Measurements from ENCODE around the gene PDXP. TPM values are rescaled to one million over a fixed set of nuclear protein-coding genes. Genes with fewer than 3 reads are reported as not detected.

The PDXP gene
- total and polyA plus RNA-seq, 11 donors: 12.8 to 36.4 (median 25.9) TPM

- Histone ChIP-seq H3K36me3 (no peaks in the 10 kb centered on the region), H3K4me1 (peaks cover 0 to 11% (median 1%) of the 10 kb centered on the region in 12 donors), H3K27me3 (no peaks in the 10 kb centered on the region), H3K9me3 (no peaks in the 10 kb centered on the region), H3K27ac (no peak overlapping the region), H3K4me3 (no peak overlapping the region)
- ATAC-seq: no peak
- TF ChIP-seq, protein P1, sequence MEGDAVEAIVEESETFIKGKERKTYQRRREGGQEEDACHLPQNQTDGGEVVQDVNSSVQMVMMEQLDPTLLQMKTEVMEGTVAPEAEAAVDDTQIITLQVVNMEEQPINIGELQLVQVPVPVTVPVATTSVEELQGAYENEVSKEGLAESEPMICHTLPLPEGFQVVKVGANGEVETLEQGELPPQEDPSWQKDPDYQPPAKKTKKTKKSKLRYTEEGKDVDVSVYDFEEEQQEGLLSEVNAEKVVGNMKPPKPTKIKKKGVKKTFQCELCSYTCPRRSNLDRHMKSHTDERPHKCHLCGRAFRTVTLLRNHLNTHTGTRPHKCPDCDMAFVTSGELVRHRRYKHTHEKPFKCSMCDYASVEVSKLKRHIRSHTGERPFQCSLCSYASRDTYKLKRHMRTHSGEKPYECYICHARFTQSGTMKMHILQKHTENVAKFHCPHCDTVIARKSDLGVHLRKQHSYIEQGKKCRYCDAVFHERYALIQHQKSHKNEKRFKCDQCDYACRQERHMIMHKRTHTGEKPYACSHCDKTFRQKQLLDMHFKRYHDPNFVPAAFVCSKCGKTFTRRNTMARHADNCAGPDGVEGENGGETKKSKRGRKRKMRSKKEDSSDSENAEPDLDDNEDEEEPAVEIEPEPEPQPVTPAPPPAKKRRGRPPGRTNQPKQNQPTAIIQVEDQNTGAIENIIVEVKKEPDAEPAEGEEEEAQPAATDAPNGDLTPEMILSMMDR (IDR thresholded peaks at IDR 0.05): no peak
- TF ChIP-seq POLR2A (IDR thresholded peaks at IDR 0.05): no peak
- intact Hi-C loops (cut with DNase I): no loop called here
- WGBS, 4 donors: 92 to 100% (median 95%) methylated on average over 2 to 3 of the region's 3 CpGs
- no peak for DNase-seq
These were observed 52.2 kb downstream of the PDXP start for GRCh38 chr22:37710675-37711074.

DNA sequence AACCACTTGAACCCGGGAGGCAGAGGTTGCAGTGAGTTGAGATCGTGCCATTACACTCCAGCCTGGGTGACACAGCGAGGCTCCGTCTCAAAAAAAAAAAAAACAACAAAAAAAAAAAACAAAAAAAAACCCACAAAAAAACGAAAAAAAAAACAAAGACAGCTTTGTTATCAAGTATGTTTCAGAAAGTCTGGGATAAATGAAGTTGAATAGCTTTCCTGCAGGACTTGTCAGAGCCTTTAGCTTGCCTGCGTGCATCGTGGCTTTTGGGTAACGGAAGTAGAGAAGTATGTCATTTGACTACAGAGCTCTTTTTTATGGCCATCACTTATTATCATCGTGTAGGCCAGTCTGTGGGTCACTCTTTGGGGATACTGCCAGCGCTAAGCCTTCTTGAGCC lies 53.0 kb downstream of the PDXP start:
- H3K4me3 ChIP-seq: no peak overlapping the region
- no peak overlapping the region for H3K27ac ChIP-seq
- ATAC-seq: no peak
- H3K9me3 ChIP-seq: no peaks in the 10 kb centered on the region
- H3K4me1 ChIP-seq: peaks cover 0 to 11% (median 1%) of the 10 kb centered on the region in 12 donors
- intact Hi-C loops (cut with DNase I): no loop called here
- no peak for TF ChIP-seq POLR2A (IDR thresholded peaks at IDR 0.05)
- TF ChIP-seq, protein P1 (IDR thresholded peaks at IDR 0.05): no peak
- H3K36me3 ChIP-seq: no peaks in the 10 kb centered on the region
- H3K27me3 ChIP-seq: no peaks in the 10 kb centered on the region
- no peak for DNase-seq
- WGBS, 4 donors: 85 to 92% (median 91%) methylated on average over 10 of the region's 10 CpGs

GRCh38 chr22:37713761-37714160 lies 55.2 kb downstream of the PDXP start:
- no peak overlapping the region for H3K27ac ChIP-seq
- no peak for DNase-seq
- intact Hi-C loops (cut with DNase I): no loop called here
- TF ChIP-seq, protein P1 (IDR thresholded peaks at IDR 0.05): no peak
- no peak for TF ChIP-seq POLR2A (IDR thresholded peaks at IDR 0.05)
- WGBS, 4 donors: 92 to 95% (median 93%) methylated on average over 7 of the region's 7 CpGs
- no peaks in the 10 kb centered on the region for H3K36me3 ChIP-seq
- H3K4me1 ChIP-seq: peaks cover 0 to 4% (median 0%) of the 10 kb centered on the region in 12 donors
- H3K27me3 ChIP-seq: no peaks in the 10 kb centered on the region
- H3K4me3 ChIP-seq: no peak overlapping the region
- no peak for ATAC-seq
- H3K9me3 ChIP-seq: no peaks in the 10 kb centered on the region

- Histone ChIP-seq H3K27me3 (no peaks in the 10 kb centered on the region), H3K9me3 (no peaks in the 10 kb centered on the region), H3K4me1 (no peaks in the 10 kb centered on the region), H3K4me3 (no peak overlapping the region), H3K27ac (no peak overlapping the region), H3K36me3 (no peaks in the 10 kb centered on the region)
- WGBS, 4 donors: 92 to 98% (median 95%) methylated on average over 2 of the region's 2 CpGs
- TF ChIP-seq, protein P1 (IDR thresholded peaks at IDR 0.05): no peak
- TF ChIP-seq POLR2A (IDR thresholded peaks at IDR 0.05): no peak
- intact Hi-C loops (cut with DNase I): no loop called here
- DNase-seq (no peak), ATAC-seq (no peak)
These were observed 56.1 kb downstream of the PDXP start for GRCh38 chr22:37714634-37715033.
